ENCODE results near the gene CD63.
A peak's percentile ranks its signal among the peaks of the same experiment; 100 is the strongest.

The CD63 gene

DNA sequence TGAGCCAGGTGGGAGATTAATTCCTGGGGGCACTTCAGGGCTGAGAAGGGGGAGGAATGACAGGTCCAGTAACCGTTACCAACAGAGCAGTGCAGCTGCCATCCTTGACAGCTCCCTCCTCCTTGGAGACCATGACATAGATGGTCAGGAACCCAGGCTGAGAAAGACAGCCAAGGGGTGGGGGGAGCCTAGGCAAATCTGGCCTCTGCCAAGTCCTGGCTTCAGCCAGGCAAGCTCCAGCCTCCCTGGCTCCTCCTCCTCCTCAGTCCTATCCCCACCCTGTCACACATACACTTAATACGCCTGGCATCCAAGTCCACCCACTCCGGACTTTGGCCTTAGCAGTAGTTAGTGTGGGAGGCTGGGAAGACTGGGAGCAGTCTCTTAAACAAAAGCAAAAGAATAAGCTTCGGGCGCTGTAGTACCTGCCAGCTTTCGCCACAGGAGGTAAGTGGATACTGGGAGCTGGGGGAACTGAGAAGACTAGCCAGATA, 8.7 kb downstream of the CD63 start, which contains the start of gene RDH5:
Gene RDH5, plus strand, starts transcription at position 323 of the 494 bp plus-strand sequence. CDS start 792 bp downstream, outside the sequence.
- DNase-seq = no peak

GRCh38 chr12:55719371-55719770, 9.4 kb downstream of the CD63 start:
- DNase-seq = no peak

- DNase-seq = no peak
Observed at GRCh38 chr12:55718624-55719275, 10.1 kb downstream of the CD63 start.

GRCh38 chr12:55718015-55718414, 10.8 kb downstream of the CD63 start:
- no peak for DNase-seq

DNA sequence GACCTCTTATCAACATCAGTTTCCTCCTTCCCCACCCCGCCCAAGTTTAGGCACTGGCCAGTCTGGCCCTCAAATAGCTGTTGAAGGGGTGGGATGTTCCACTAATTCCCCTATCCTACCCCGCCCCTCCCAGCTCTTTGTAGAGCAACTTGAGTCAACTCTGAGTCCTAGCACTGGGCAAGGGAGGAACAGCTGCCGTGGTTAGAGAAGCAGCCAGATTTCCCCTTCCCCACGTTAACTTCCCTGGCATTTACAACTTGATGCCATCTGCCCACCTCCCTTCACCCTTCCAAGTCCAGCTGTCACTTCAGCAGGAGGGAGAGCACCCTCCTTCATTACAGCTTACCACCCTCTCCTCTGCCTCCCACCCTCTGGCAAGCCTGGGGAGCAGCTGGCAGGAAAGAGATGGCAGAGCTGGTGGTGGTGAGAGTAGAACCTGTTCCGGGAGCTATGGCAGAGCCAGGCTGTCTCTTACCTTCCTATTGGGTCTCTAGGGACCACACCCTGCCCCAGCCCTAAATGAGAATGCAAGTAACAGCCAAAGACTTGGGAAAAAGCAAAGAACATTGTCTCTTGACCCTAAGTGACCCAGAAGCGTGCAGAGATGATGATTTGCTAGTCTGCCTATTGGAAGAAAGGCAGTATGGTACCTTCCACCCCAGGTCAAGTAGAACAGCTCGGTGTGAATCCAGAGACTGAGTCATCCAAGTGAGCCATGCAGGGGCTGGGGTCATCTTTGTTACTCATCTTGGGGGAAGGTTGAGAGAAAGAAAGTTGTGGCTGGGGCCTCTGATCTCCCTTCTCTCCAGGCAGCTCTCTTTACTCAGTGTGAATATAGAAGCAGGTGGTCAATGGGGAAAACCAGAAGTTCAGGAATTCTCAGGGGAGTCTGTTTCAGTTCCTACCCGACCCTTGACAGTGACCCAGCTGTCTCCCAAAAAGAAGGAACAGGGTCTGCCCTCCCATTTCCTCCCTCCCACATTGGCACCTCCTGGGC, 11.5 kb downstream of the CD63 start:
- DNase-seq = peak; percentile 85

DNA sequence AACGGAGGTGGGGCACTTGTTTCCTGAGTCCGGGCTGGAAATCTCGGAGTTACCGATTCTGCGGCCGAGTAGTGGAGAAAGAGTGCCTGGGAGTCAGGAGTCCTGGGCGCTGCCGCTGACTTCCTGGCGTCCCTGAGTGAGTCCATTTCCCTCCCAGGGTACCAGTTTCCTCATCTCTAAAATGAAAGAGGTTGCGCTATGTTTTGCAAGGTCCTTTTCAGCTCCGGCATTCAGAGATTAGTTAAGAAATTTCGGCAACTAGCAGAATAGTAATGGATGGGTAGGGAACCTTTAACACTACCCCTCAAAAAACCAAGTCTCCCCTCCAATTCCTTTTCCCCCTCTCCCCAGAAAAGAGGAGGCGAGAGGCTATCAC, 12.2 kb downstream of the CD63 start:
- no peak for DNase-seq

DNA sequence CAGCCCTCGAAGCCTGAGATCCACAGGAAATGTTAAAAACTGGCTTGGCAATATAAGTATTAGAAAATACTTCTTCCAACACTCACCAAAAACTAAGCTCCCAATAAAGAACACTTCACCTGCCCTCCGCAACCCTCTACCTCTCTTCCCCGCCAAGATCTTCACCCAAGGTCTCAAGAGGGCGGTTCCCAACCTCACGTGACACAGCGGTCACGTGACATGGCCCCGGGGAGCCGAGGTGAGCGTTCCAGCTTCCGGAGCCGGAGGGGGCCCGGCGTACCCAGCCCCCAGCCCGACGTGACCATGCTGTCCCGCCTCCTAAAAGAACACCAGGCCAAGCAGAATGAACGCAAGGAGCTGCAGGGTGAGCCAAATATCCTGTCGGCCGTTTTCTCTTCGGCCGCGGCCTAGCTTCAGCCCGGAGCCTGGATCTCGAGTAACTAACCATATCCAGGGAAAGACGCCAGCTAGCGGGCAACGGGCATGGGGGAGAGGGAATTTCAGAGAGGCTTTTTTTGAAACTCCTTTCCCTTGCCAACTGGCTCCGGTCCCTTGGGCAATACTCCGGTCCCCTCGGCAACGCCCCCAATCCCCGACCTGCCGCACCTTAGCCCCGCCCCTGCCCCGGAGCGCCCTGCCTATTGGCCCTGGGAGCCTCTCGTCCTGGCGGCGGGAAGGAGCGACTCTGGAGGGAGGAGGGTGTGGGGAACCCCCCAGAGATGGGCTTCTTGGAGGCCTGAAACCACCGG, 12.8 kb downstream of the CD63 start, which contains the start of gene BLOC1S1:
Gene BLOC1S1, plus strand, starts transcription at position 214 of the 749 bp plus-strand sequence. Its CDS starts 6 bp downstream, at position 220.
- DNase-seq = peak; percentile 96

DNA sequence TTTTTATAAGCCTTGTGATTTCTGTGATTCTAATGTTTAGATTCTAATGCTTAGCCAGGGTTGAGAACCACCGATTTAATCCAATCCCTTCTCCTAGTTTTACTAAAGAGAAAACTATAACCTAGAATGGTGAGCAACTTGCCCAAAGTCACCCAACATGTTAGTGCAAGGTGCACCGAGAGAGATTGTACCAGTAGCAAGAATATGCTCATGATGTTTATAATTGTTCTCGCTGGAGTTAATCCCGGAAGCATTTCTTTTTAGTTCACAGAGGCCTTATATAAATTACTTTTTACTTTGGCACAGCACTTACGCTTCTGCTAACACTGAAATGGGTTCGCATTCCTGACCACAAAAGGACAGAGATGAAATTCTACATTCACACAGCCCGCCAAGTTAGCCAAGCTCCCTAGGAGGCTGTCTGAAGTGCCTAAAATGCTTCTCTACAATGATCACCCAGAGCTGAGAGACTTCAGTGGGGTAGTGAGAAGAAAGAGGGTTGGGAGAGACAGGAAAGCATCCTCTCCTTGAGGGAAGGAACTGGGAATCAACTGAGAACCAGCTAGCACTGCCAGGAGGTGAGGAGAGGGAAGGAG, 13.5 kb downstream of the CD63 start:
- no peak for DNase-seq

GRCh38 chr12:55713721-55714120, 15.1 kb downstream of the CD63 start:
- no peak for DNase-seq

DNA sequence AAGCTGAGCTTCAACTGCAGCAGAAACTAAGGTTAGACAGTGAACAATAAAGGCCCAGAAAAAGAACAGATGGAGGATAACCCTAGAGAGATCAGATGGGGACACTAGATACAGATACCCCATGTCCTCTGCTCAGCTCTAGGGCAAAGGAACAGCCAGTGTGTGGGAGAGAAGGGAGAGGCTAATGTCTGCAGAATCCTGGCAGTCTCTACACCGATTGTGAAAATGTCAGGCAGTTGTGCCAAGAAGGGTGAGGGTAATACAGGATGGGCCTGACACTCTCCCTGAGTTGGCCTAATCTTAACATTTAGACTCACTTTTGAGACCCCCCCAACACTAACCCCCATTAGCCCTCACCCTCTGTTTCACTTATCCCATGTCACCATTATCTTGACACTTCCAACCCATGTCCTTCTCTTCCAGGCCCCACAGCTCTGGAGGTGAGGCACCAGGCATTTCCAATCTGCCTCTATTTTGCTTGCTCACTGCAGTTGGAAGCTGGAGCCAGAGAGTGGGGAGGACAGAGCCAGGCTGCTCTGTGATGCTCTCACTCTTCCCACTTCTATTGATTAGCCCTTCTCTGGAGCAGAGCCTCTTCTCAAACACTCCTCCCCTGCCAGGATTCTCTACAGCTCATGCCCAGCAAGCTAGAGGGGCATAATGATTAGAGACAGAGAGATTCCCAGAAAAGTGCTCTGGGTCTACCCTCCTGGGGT, 16.0 kb downstream of the CD63 start:
- no peak for DNase-seq

- DNase-seq = no peak
Observed at GRCh38 chr12:55711786-55712553, 16.8 kb downstream of the CD63 start.

DNA sequence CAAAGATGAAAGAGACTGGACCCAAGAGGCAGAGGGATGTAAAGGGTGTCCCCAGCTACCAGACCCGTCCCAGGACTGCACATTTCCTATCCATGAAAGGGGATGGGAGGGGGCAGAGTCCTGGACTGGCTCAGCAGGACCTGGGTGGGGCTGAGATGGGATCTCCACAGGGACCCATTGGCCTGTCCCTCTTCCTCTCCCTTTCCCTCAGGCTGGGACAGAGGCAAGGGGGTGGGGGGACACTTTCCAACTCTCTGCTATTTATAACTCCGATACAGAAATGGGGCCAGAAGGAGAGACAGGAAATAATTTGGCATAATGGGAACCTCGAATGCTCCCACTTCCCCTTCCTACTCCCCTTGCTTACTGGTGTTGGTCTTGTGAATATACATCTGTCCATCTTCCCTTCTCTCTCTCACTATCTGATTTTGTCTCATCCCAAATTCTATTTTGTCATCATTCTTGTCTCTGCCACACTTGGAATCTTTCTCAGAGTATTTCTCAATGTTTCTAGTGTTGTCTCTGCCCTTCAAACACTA, 20.0 kb downstream of the CD63 start:
- no peak for DNase-seq

DNA sequence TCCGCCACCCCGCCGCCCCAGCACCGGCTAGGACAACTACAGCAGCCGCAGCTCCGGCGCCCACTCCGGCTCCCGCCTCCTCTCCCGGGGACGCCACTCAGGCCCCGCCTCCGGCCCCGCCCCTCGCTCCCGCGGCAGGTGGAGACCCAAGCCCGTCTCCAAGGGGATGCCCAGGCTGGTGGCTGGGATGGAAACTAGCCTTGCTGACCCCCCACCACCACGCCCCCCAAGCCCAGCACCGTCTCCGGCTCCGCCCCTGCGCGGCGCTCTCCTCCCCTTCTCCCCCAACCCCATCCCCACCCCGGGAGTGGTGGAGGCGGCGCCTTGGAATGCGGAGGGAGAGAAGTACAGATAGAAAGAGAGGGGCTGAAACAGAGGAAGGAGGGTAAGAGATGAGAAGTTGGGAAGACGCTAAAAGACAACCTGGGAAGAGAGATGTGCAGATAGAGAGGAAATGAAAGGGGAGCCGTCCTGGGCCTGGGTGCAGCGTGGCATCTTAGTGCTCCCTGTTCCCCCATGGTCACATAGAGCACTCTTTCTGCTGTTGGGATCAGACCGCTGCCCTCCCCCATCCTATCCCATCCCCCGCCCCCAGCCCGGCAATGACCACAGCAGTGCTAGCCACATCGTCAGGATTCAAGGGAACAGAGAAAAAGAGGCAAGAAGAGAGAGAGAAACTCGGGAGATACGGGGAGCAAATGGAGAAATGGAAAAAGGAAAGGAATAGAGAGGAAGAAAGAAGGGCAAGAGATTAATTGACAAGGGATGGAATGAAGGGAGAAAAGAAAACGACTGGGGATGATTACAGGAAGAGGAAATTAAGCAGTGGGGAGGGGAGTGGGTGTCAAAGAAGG, 20.7 kb downstream of the CD63 start, which contains the start of gene ITGA7:
Gene ITGA7, minus strand, starts transcription at position 64 of the 854 bp plus-strand sequence. CDS start 222 bp downstream, outside the sequence.
- peak; percentile 96 for DNase-seq

GRCh38 chr12:55707219-55707671, 21.6 kb downstream of the CD63 start:
- DNase-seq = peak; percentile 84

DNA sequence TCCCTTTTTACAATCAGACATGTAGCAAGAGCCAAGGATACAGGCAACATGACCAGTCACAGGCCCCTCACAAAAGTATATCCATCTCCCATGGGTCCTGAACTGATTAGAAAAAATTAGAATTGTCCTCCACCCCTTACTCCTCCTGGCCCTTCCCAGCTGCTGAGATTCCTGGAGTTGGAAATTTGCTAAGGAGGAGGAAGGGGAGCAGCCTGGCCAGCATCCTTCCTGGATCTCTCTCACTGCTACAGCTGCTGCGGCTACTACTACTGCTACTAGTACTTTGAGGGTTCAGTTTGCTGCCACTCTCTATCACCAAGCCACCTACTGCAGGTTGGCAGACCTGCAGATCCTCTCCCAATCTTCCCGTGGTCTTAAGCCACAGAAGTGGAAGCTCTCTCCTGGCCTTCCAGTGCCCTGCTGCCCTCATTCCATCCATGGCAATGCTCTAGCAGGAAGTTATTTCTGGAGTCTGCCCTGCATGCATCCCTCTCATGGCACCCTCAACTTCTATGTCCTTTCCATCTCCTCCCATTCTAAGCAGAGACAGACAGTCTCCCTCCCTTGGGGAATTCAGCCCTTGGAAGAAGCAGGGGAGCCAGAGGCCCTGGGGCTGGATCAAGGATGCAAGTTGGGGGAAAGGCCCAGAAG, 22.1 kb downstream of the CD63 start:
- no peak for DNase-seq

- DNase-seq = no peak
Observed at GRCh38 chr12:55705782-55706402, 22.9 kb downstream of the CD63 start.

GRCh38 chr12:55704824-55705718, 23.7 kb downstream of the CD63 start:
- no peak for DNase-seq

All from islet precursor cell (in vitro differentiated cells).